Osteocyte (in vitro differentiated cells): ENCODE results near the gene CANT1. TPM values are rescaled to one million over a fixed set of nuclear protein-coding genes. Genes with fewer than 3 reads are reported as not detected.
A peak's percentile ranks its signal among the peaks of the same experiment; 100 is the strongest.

Experiments used
- DNase-seq: peaks from one replicate; pipeline ENCODE4 v3.0.0; 2021; ENCODE audit warnings: mixed read lengths; ENCODE audit not compliant: unreplicated experiment; ENCODE audit errors: extremely low spot score
- H3K27ac Mint-ChIP-seq: one replicate; pipeline ENCODE4 v1.8.0; 2021; ENCODE audit warnings: mild to moderate bottlenecking, mixed read lengths; ENCODE audit not compliant: unreplicated experiment
- H3K27me3 Mint-ChIP-seq: one replicate; pipeline ENCODE4 v1.8.0; 2021; ENCODE audit warnings: mixed read lengths; ENCODE audit not compliant: unreplicated experiment
- H3K36me3 Mint-ChIP-seq: one replicate; pipeline ENCODE4 v1.8.0; 2021; ENCODE audit warnings: mixed read lengths; ENCODE audit not compliant: unreplicated experiment
- H3K4me1 Mint-ChIP-seq: one replicate; pipeline ENCODE4 v1.8.0; 2021; ENCODE audit warnings: mixed read lengths; ENCODE audit not compliant: unreplicated experiment
- H3K4me3 Mint-ChIP-seq: one replicate; pipeline ENCODE4 v1.8.0; 2021; ENCODE audit warnings: mild to moderate bottlenecking, moderate library complexity, mixed read lengths; ENCODE audit not compliant: unreplicated experiment
- H3K9me3 Mint-ChIP-seq: one replicate; pipeline ENCODE4 v1.8.0; 2021; ENCODE audit warnings: mixed read lengths; ENCODE audit not compliant: unreplicated experiment
- total RNA-seq: library from RNA; stranded (reverse); gene quantifications from 2 replicates; pipeline ENCODE4 v1.2.1, GENCODE V29; 2021
- TF ChIP-seq, protein P1 (sequence below): fragments of 200-600 bp; sonication (generic); IDR thresholded peaks from 2 replicates; pipeline ENCODE4 v1.5.0; 2021; ENCODE audit warnings: antibody characterized with exemption, mild to moderate bottlenecking, moderate library complexity

The CANT1 gene
- total RNA-seq, 1 donor from 2014 or later, result 62.3 TPM

DNA sequence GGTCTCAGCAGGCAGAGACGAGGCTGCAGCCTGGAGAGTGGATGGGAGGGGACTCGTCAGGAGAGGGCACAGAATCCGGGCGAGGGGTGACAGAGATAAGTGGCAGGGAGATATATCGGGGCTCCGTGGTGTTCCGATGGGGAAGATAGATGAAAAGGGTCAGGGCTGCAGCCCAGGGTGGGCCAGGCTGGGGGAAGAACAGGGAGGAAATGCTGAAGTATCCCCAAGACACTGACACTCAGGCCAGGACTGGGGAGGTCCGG, 32.0 kb downstream of the CANT1 start:
- Mint-ChIP-seq H3K4me1 (peaks cover 55% of the 10 kb centered on the region), H3K9me3 (no peaks in the 10 kb centered on the region), H3K27ac (peak overlapping the region; percentile 71), H3K36me3 (peaks cover 5% of the 10 kb centered on the region), H3K4me3 (peak overlapping the region; percentile 47), H3K27me3 (no peaks in the 10 kb centered on the region)
- no peak for DNase-seq
- TF ChIP-seq, protein P1, sequence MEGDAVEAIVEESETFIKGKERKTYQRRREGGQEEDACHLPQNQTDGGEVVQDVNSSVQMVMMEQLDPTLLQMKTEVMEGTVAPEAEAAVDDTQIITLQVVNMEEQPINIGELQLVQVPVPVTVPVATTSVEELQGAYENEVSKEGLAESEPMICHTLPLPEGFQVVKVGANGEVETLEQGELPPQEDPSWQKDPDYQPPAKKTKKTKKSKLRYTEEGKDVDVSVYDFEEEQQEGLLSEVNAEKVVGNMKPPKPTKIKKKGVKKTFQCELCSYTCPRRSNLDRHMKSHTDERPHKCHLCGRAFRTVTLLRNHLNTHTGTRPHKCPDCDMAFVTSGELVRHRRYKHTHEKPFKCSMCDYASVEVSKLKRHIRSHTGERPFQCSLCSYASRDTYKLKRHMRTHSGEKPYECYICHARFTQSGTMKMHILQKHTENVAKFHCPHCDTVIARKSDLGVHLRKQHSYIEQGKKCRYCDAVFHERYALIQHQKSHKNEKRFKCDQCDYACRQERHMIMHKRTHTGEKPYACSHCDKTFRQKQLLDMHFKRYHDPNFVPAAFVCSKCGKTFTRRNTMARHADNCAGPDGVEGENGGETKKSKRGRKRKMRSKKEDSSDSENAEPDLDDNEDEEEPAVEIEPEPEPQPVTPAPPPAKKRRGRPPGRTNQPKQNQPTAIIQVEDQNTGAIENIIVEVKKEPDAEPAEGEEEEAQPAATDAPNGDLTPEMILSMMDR, result no peak

DNA sequence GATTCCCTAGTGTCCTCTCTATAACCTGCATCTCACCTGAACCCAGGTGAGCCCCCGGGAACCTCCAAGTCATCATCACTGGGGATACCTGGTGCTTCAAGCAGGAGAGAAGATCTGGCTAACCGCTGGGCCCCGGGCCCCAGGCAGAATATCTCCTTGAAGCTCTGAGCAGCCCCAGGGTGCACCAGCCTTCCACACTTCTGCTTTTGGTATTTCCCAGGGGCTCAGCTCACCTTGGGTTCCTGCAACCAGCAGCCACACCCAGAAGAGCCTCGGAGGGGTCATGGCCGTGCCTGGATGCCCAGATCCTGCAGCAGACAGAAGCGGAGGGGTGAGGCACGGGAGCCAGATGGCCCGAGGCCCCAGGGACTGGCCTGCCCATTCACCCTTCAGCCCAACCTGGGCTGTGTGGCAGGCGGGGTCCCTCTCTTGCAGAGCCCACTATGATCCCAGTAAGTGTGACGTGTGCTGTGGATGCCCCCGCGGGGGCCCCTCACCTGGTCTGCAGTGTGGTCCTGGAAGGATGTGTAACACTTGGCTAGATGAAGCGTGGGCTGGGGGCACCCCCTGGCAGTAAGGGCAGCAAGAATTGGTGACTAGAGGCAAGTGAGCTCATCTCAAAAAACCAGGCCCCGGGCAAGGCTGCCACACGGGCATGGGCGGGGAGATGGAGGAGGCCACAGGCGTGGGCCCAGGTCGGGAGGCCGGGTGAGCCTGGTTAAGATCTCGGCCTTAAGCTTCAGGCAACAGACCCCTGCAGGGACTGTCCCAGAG, 32.5 kb downstream of the CANT1 start:
- peaks cover 60% of the 10 kb centered on the region for H3K4me1 Mint-ChIP-seq
- TF ChIP-seq, protein P1, result no peak
- H3K27me3 Mint-ChIP-seq, result no peaks in the 10 kb centered on the region
- peak overlapping the region; percentile 47 for H3K4me3 Mint-ChIP-seq
- H3K27ac Mint-ChIP-seq, result peak overlapping the region; percentile 71
- peaks cover 5% of the 10 kb centered on the region for H3K36me3 Mint-ChIP-seq
- no peak for DNase-seq
- H3K9me3 Mint-ChIP-seq, result no peaks in the 10 kb centered on the region

DNA sequence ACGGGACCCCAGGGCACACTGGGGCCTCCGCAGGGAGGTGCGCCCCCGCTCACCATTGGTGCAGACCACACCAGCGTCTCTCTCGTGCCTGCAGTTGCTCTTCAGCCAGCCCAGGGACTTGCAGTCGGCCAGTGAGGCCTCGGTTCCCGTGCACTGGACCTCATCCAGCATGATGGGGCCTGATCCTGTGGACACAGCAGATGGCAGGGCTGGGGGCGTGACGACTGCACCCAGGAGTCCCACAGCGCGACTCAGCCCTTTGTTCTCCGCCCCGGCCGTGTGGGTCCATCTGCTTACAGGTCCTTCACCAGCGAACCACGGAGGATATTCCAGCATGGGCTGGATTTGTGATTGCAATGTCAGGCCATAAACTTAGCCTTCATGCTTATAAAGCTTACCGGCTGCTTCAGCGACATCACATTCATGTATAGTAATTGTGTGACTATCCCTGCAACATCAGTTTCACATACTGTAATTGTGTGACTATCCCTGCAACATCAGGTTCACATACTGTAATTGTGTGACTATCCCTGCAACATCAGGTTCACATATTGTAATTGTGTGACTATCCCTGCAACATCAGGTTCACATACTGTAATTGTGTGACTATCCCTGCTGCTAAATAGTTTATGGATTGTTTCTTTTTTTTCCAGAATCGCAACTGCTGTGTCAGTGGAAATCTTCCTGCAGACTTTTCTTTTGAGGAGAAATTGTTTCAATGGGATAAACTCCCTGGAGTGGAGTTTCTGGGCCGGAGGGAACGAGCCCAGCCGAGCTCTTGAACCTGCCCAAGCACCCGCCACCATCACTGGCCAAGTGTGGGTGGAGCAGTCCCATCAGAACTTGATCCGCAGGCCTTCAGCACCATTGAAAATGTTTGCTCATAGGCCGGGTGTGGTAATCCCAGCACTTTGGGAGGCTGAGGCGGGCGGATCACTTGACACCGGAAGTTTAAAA, 34.7 kb downstream of the CANT1 start:
- DNase-seq, result no peak
- TF ChIP-seq, protein P1, result no peak
- Mint-ChIP-seq H3K27ac (peak overlapping the region; percentile 91), H3K36me3 (peaks cover 14% of the 10 kb centered on the region), H3K4me3 (peak overlapping the region; percentile 57), H3K4me1 (peaks cover 66% of the 10 kb centered on the region), H3K9me3 (no peaks in the 10 kb centered on the region), H3K27me3 (no peaks in the 10 kb centered on the region)

DNA sequence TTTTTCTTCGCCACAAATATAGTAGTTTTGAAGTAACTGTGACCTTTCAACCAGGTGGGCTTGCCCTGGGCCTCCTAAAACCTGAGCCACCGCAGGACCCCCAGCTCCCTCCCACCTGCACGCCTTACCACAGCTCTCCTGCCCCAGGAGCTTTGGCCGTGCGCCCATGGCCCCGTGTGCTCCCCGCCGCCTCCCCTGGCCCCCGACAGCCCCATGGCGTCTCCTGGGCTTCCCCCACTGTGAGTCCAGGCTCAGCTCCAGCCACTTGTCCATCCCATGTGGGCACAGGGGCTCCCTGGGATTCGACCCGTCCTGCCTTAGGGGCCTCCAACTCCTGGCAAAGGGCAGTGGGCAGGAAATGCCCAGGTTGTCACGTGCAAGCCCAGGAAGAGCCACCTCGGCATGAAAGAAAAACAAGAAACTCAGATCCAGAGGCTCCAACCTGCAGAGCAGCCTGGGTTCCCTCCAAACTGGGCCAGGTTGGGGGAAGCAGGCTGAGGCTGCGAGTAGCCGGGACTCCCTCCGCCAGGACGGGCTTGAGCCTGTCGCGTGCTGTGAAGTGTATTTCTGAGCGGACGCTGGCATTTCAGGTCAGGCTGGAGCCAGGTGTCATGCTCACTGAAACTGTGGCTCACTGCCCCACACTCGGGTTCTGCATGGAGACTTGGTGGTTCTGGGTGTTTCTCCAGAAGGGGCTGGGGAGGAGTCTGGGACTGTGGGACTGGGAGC, 35.6 kb downstream of the CANT1 start:
- peaks cover 17% of the 10 kb centered on the region for H3K36me3 Mint-ChIP-seq
- H3K4me1 Mint-ChIP-seq, result peaks cover 56% of the 10 kb centered on the region
- TF ChIP-seq, protein P1, result no peak
- no peaks in the 10 kb centered on the region for H3K9me3 Mint-ChIP-seq
- H3K27me3 Mint-ChIP-seq, result no peaks in the 10 kb centered on the region
- no peak for DNase-seq
- no peak overlapping the region for H3K4me3 Mint-ChIP-seq
- H3K27ac Mint-ChIP-seq, result peak overlapping the region; percentile 31
